NCI-H1417 treated with DMSO at 0.1 percent for 48 hours (cell line): ENCODE measurements around the gene CCDC142.
"Not testable (repeated sequence)": the region's sequence is repeated elsewhere in the genome, so short reads cannot be mapped to it uniquely, and the experiment has no call there.

Experiments used
- DNase-seq: peaks from one replicate; lab custom pipeline; 2025; lab: John Stamatoyannopoulos, UW

The CCDC142 gene

DNA sequence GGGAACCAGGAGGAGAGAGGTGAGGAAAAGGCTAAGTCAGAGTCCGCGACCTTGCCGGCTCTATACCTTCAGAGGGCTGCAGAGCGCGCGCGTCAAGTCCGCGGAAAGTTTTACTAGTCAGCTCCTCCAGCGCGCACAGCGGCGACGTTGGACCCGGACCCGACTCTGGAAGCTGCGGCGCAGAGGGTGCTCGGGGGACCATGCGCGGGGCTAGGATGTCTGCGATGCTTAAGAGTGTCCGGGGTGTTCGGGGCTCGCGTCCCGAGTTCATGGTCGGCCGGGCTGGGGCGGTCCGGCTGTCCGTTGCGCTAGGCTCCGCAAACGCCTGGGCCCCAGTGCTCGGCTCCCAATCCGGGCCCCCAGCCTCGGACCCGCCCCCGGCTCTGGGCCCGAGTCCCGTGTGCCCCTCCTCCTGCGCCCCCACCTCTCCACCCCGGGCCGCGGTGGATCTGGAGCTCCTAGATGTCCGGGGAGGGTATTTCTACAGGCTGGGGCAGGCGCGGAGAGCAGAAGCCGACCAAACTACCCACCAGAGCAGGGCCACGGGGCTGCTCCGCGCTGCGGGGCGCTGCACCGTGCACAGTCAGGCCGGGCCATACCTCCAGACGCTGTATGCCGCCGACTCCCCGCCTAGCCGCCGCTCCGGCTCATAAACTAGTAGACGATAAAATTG, 16.6 kb upstream of the CCDC142 start, which contains the start of gene LBX2:
LBX2 (minus strand) TSS at position 337 of the 673 bp plus-strand sequence; CDS start at position 271, 66 bp downstream.
- no peak for DNase-seq

DNA sequence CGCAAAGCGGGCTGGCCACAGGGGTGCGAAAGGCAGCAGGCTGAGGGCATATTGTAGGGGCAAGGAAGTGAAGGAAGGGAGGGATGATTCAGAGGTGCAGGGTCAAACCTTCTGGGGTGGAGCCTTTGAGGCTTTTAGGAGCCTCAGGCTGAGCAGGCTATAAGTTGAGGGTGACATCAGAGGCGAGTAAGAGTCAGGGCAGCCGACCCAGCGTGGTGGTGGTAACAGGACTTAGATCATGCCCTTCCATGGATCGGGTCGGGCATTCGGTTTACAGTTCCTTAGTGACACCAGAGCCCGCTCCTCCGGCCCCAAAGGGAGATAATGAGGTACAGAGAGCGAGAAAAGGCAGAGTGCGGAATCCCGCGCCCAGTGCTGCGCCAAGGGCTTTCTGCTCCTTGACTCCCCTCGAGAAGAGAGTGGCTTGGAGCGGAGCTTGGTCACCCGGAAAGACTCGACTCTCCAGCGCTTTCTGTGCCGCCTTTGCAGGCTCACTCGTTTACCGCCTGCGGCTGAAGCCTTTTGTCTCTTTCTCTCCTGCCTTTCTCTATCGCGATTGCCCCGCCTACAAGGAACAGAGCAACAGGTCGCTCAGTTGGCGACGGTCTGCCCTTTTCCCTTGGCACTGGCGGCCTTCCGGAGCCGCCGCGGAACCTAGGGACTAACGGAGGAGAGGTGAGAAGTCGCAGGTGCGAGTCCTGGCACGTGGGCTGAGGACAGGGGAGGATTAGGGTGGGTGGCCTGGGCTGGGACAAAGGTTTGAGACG, 15.9 kb upstream of the CCDC142 start:
- no peak for DNase-seq

DNA sequence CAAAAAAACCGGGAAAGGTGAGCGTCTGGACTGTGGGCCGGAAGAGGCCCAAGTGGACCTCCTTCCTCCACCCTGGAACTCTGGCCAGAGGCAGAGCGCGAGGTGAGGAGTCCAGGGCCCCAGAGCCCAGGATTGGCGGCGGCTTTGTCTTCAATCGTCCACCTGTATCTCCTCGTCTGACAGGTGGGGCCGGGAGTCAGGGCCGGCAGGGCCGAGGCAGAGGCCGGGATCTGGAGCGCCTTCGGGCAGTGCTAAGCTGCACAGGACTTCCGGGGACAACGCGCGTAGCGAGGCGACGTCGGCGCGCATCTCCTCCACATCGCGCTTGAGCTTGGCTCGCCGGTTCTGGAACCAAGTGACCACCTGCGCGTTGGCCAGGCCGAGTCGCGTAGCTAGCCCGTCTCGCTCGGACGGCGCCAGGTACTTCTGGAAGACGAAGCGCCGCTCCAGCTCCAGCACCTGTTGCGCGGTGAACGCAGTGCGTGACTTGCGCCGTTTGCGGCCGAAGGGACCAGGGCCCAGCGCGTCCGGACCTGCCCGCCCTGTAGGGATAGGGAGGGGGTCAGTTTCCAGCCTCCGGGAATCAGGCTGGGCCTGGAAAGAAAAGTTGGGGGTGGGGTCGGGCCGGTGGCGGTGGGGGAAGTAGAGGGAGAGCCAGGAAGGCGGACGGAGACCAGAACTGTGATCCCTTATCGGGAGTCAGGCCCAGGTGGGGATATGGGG, 15.1 kb upstream of the CCDC142 start:
- DNase-seq = no peak

DNA sequence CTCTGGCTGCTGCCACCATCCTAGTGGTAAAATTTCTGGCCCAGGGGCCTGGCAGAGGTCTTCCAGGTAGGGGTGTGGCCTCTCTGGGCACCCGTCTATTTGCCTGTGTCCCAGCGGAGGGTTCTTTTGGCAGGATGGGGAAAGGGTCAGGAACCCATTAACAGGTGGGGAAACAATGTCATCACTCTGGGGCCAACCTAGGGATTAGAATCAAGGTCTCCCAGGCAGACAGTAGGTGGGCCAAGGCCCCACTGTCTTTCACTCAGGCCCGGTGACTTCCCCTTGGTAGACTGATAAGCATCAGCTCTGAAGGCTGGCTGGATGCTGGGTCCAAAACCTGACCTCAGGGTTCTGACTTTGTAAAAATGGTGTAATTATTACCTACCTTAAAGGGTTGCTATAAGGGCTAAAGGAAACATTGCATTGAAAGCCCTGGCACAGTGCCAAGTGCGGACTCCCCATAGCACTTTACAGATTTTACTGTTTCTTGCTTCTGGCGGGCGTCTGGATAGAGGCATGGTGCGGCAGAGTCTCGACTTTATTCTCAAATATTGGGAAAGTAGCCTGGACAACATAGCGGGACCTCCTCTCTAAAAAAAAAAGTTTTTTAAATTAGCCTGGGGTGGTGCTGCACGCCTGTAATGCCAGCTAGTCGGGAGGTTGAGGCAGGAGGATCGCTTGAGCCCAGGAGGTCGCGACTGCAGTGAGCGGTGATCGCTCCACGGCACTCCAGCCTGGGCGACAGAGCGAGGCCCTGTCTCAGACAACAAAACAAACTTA, 14.4 kb upstream of the CCDC142 start:
- no peak for DNase-seq

DNA sequence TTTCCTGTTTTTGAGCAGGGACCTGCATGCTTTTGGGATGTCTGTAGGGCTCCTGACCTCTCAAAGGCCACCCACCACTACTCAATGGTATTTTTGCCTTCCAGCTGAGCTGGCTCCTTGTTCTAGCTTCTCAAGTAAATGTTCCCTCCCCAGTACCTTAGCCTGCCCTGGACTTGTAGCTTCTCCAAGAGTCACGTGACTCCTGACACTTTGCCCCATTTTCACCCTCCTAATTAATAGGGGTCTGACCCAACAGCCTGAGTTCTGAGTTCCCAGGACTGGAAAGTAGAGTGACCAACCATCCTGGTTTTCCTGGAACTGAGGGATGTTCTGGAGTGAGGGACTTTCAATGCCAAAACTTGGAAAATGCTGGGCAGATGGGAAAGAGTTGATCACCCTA, 12.6 kb upstream of the CCDC142 start:
- DNase-seq = no peak

DNA sequence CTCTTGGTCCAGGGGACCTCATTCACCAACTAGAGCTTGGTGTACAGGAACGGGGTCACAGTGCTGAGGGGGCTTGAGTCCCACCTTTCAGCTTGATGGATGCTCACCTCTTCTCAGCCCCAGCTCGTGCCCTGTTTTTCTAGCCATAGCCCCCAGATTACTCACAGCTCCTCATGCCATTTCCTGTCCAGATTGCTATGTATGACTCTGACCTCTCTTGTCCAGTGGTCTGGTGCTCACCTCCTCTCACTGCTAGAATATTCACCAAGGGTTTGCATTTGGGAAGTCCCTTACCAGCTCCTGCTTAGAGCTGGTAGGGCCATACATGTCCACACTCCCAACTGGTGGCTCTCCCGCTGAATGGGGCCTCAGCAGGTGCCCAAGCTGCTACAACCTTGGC, 10.7 kb upstream of the CCDC142 start:
- DNase-seq = no peak

DNA sequence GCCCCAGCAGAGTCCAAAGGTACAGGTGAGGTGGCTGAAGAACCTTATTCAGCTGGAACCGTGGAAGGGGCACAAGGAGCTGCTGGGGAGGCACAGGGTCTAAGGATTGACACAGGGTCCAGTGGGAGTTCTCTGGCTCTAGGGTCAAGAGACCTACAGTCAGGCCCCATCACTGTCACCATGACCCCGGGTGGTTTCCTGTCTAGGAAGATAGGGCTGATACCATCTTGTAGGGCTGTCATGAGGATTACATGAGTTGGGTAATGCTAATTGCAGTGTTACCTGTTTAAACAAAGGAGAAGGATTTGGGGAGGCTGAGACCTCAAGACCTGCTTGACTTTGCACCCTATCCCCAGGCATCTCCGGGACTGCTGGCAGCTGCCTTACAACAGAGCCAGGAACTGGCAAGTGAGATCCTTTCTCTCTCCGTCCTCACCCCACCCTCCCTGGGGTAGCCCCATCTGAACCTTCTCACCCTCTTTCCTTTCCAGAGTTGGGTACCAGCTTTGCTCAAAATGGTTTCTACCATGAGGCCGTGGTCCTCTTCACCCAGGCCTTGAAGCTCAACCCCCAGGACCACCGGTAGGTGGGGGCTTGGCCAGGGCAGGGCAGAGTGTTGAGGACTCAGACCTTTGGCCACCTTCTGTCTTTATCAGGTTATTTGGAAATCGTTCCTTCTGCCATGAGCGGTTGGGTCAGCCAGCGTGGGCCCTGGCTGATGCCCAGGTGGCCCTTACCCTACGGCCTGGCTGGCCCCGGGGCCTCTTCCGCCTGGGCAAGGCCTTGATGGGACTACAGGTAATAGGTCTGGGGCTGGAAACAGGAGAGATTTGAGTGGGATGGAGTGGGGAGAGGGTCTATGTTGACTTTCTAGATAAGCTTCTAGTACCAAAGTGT, 9.1 kb upstream of the CCDC142 start:
- DNase-seq = no peak

DNA sequence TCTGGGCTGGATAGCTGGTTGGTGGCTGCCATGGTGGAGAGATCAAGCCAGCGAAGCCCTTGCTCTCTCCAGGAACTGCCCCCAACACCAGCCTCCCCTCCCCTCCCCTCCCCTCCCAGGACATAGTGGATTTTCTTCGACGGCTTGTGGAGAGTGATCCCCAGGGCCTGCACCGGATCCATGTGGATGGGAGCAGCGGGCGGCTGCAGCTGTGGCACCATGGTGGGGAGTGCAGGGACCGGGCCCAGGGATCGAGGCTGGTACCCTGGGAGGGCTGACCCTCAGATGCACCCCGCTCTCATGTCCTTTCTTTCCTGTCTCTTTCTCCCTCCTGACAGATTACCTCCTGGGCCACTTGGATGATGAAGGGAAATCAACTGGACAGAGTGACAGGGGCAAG, 7.1 kb upstream of the CCDC142 start:
- no peak for DNase-seq

DNA sequence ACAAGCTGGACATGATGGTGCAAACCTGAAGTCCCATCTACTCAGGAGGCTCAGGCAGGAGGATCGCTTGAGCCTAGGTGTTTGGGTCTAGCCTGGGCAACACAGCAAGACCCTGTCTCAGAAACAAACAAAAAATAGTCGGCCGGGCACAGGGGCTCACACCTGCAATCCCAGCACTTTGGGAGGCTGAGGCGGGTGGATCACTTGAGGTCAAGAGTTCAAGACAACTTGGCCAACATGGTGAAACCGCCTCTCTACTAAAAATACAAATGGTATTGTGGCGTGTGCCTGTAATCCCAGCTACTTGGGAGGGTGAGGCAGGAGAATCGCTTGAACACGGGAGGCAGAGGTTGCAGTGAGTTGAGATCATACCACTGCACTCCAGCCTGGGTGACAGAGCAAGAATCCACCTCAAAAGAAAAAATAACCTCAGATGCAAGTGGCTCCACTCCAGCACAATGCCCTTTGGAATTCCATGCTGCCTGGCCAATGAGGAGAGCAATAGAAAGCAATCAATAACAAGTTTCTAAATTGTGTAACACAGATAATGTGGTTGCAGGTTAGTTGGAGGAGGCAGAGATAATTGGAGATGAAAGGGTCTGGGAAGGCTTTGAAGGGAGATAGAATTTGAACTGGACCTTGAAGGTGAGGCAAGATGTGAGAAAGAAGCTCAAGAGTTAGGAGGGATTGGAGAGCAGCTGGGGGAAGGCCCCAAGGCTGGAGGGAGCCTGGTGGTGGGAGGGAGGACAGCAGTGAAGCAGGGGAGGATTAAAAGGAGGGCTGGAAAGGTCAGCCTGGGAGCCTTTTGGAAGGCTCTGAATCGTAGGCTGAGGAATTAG, 6.1 kb upstream of the CCDC142 start:
- DNase-seq = no peak

DNA sequence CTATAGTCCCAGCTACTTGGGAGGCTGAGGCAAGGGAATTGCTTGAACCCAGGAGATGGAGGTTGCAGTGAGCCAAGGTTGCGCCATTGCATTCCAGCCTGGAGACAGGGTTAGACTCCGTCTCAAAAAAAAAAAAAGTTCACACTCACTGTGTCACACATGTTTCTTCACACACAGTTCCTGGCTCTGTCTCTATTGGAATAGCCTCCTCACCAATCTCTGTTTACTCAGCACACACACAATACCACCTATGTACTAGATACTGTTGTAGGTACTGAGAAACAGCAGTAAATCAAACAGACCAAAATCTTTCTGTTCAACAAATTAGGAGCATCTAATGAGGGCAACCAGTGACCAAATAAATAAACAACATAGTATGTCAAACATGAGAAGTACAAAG, 3.3 kb upstream of the CCDC142 start:
- DNase-seq = no peak

DNA sequence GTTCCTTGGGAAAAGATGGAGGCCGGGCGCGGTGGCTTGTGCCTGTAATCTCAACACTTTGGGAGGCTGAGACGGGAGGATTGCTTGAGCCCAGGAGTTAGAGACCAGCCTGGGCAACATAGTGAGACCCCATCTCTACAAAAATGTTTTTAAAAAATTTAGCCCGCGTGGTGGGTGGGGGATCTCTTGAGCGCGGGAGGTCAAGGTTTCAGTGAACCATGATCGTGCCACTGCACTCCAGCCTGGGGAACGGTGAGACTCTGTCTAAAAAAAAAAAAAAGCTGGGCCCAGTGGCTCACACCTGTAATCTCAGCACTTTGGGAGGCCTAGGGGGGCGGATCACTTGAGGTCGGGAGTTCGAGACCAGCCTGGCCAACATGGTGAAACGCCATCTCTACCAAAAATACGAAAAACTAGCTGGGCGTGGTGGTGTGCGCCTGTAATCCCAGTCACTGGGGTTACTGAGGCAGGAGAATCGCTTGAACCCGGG, 922 bp upstream of the CCDC142 start:
- DNase-seq = not testable (repeated sequence)

DNA sequence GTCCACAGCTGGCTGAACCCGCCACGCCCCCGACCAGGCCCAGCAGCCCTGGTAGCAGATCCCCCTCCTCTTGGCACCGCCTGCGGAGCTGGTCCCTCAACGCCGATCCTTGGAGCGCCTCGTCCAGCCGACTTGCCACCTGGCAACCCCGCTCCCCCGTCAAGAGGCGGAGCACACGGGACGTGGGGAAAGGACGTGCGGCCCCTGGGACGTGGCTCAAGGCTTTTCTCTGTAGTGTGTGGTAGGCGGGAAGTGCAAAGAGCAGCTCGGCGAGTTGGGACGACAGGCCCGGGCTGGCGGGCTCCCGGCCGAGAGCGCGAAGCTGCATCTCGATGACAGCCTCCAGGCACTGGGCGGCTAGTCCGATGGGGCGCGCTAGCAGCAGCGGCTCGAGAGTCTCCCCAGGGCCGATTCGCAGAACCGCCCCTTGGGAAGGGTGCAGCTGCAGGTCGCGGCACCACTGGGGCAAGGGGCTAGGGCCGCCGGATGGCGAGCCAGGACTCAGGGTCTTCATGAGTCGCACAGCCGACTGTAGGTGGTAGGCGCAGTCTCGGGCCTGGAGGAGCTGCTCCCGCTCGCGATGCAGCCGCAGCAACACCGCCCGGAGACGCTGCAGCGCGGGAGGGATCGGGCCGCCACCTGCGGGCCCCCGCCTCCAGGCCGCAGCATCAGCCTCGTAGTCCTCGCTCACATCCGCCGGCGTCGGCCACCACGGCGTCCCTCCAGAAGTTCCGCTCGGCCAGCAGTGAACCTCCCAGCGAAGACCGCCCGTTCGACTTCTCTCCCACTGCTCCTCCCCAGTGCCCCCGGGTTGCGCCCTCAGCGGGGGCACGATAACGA, 617 bp downstream of the CCDC142 start:
- DNase-seq = no peak

DNA sequence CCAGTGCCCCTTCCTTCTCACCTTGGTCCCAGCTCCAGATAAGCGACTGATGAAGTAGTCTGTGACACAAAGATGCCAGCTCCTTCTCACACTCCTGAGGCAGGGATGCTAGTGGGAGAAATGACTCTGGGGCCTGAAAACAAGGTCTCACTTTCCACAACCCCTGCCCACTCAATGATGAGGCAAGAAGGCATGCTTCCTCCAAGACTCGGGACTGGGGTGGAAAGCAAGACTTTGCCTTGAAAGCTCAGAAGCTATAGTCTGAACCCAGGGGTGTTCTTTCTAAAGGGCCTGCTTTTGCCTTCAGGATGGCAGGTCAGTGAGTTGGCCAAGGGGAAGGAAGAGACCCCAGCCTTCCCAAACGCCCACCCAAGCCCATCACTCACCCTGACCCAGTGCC, 1.4 kb downstream of the CCDC142 start:
- DNase-seq = no peak

DNA sequence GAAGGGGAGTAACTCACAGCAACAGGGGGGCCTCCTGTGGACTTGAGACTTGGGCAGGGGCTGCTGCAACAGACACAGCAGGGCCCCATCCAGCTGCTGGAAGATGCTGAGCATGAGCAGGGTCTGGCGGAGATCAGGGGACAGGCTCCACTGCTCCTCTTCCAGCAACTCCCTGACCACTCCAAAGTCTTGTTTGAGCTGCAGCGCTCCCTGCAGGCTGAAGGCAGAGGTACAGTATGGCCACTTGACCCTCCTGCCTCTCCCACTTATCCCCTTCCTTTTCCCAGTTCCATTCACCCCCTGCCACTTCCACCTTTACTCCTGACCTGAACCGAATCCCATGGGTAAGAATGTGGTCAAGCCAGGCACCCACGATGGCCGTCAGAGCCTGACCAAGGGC, 7.9 kb downstream of the CCDC142 start:
- DNase-seq = no peak

DNA sequence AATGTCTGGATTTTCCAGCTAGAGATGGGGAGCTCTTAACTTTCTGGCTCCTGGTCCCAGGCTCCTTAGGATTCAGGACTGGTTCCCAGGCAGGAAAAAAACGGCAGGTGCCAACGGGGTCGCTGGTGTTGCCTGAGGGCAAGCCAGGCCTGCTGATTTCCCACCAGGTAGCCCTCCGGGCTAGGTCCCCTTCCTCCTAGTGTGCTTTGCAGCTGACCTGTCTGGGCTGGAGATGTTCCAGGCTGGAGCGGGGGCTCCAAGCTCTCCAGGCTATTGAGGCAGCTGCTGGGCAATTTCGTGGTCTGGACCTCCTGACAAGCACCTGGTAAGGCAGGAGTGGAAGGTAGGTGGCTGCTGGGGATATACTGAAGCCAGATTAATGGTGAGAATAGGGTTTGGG, 8.3 kb downstream of the CCDC142 start:
- DNase-seq = no peak

DNA sequence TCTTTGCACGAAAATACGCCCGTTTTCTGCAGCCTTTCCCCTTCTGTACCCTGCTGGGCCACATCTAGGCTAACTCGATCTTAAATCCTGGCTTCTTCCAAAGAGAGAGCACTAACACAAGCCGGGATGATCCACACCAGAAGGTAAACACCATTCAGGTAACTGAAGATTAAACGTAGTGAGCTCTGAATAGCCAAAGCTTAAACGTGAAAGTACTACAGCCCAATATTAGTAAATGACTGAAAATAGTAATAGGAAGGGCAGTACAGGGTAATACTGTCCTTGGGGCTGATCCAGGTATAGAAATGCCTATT, 9.9 kb downstream of the CCDC142 start:
- no peak for DNase-seq

DNA sequence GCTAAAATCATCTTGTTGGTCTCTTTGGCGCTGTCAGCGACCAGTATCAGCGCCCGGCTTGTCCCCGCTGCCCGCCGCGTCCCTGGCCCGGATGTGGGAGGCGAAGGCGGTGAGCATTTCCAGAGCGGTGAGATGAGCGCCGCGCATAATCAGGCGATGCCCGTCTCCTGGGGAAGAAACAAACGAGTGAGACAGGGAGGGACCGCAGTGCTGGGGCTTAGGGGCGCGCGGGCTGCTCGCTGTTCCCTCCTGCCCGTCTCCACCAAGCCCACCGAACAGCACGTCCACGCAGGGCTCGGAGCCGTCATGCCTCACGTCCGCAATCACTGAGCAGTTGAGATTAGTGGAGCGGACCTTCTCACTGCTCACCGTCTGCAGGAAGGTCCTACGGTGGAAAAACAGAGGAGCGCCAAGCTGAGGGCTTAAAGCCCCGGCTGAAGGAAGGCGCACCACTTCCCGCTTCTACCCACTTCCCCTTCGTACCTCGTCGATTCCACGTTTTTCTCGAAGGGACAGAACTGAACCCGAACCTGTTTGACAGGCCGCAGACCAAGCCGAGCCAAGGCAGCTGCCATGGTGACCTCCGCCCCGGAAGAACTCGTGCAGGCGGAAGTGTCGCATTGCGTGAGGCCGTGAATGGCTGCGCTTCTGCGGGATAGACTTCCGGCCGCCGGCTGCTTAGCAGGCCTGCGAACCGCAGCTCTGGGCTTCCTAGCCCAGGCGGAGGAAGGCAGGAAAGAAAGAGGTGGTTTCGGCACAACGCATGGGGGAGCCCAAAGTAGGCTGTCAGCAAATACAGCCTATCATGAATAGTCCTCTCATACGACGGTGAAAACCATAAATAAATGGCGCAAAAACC, 10.5 kb downstream of the CCDC142 start, which contains the start of gene MRPL53:
MRPL53 (minus strand) TSS at position 595 of the 859 bp plus-strand sequence; CDS start at position 575, 20 bp downstream.
- peak; percentile 67 for DNase-seq
